Esophagus muscularis mucosa (tissue), 4 donors: Measurements from ENCODE around the gene RAB11FIP3.

Experiments used
- CTCF ChIP-seq, 3 experiments: fragments of 200-600 bp in 2 of 3; fragments of 450-650 bp in 1 of 3; sonication (generic) in 2 of 3; IDR thresholded peaks; one replicate each; pipeline ENCODE4 v1.5.1; 2017 to 2019; ENCODE audit warnings: antibody characterized with exemption in 3 of 3, mild to moderate bottlenecking in 2 of 3, moderate library complexity in 1 of 3
- EP300 ChIP-seq: sonication (generic); formaldehyde crosslinking; IDR thresholded peaks from one replicate; pipeline ENCODE4 v1.6.1; 2017; ENCODE audit warnings: antibody characterized with exemption
- POLR2A ChIP-seq: fragments of 450-650 bp; IDR thresholded peaks from one replicate; pipeline ENCODE4 v1.6.1; 2017; ENCODE audit warnings: antibody characterized with exemption, moderate library complexity, mild to moderate bottlenecking, low read depth
- POLR2AphosphoS5 ChIP-seq, 2 donors: sonication (generic); formaldehyde crosslinking; IDR thresholded peaks; one replicate each; pipeline ENCODE4 v1.6.1; 2017; ENCODE audit warnings: antibody characterized with exemption in 2 of 2

GRCh38 chr16:534856-535445, 109.5 kb downstream of the RAB11FIP3 start:
- TF ChIP-seq EP300 = no peak
- no peak for TF ChIP-seq CTCF (IDR thresholded peaks at IDR 0.05)
- no peak for TF ChIP-seq POLR2A
- no peak for TF ChIP-seq POLR2AphosphoS5 (IDR thresholded peaks at IDR 0.05)
